Breast epithelium (tissue), 4 donors: ENCODE results near the gene AGFG1. TPM values are rescaled to one million over a fixed set of nuclear protein-coding genes. Genes with fewer than 3 reads are reported as not detected.

Source experiments
- DNase-seq, 2 donors: peaks; one replicate each; pipeline ENCODE4 v3.0.0-alpha.2; 2019; ENCODE audit warnings: low spot score in 2 of 2
- H3K27ac ChIP-seq, 2 donors: fragments of 200-600 bp; sonication (generic) in 1 of 2; one replicate each; pipeline ENCODE4 v1.5.1; 2016 to 2019; ENCODE audit warnings: mild to moderate bottlenecking in 1 of 2
- H3K27me3 ChIP-seq, 2 donors: fragments of 200-600 bp; sonication (generic) in 1 of 2; one replicate each; pipeline versions ENCODE4 v1.5.1 to v1.6.0; 2017 to 2019; ENCODE audit warnings: control low read depth in 1 of 2, mild to moderate bottlenecking in 1 of 2
- H3K36me3 ChIP-seq: fragments of 200-600 bp; one replicate; pipeline ENCODE4 v1.5.1; 2019
- H3K4me1 ChIP-seq, 2 donors: fragments of 200-600 bp; sonication (generic); one replicate each; pipeline ENCODE4 v1.5.1; 2016 to 2019; ENCODE audit warnings: control low read depth in 1 of 2
- H3K4me3 ChIP-seq, 3 donors: fragments of 200-600 bp; sonication (generic); 1 replicate in 2 of 3; 2 replicates in 1 of 3; pipeline ENCODE4 v1.5.1; 2016 to 2019; ENCODE audit warnings: mild to moderate bottlenecking in 3 of 3, moderate library complexity in 2 of 3
- H3K9me3 ChIP-seq, 2 donors: fragments of 200-600 bp; sonication (generic) in 1 of 2; one replicate each; pipeline ENCODE4 v1.5.1; 2016 to 2019; ENCODE audit warnings: control low read depth in 1 of 2
- POLR2A ChIP-seq: fragments of 450-650 bp; IDR thresholded peaks from one replicate; pipeline ENCODE4 v1.6.1; 2016; ENCODE audit warnings: antibody characterized with exemption, mild to moderate bottlenecking, moderate library complexity
- POLR2AphosphoS5 ChIP-seq, 3 donors: sonication (generic); formaldehyde crosslinking; IDR thresholded peaks; one replicate each; pipeline ENCODE4 v1.6.1; 2017; ENCODE audit warnings: antibody characterized with exemption in 3 of 3
- intact Hi-C: fragments of 100-400 bp; cut with DNase I; formaldehyde crosslinking; loops from one replicate; pipeline ENCODE4 v1.15.1; 2023; ENCODE audit warnings: low total_unique reads
- total RNA-seq, 3 donors: library from RNA; depleted of rRNA; stranded (reverse); fragments of >200 nt; gene quantifications; one replicate each; pipeline ENCODE4 v1.1.0, GENCODE V29; 2016
- TF ChIP-seq, protein P1 (sequence below), 3 donors: fragments of 450-650 bp; IDR thresholded peaks; one replicate each; pipeline ENCODE4 v1.5.1; 2016 to 2017; ENCODE audit warnings: antibody characterized with exemption in 3 of 3, mild to moderate bottlenecking in 3 of 3, moderate library complexity in 3 of 3

AGFG1 gene
- total RNA-seq, 3 donors from 2014 or later = 77.0 to 145 (median 78.4) TPM

DNA sequence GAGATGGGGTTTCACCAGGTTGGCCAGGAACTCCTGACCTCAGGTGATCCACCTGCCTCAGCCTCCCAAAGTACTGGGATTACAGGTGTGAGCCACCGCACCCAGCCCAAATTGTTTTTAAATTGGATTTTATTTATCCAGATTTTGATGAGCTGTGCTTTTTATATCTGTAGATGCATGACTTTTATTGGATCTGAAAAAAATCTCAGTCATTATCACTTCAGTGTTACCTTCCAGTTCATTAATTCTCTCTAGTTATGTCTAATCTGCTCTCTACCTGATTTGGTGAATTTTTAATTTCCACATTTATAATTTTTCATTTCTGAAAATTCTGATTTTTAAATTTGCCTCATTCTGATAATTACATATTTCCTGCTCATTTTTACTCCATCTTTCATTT lies 13.5 kb downstream of the AGFG1 start:
- Histone ChIP-seq H3K9me3 (no peaks in the 10 kb centered on the region), H3K4me3 (no peak overlapping the region), H3K27ac (no peak overlapping the region), H3K36me3 (no peaks in the 10 kb centered on the region), H3K4me1 (no peaks in the 10 kb centered on the region), H3K27me3 (no peaks in the 10 kb centered on the region)
- DNase-seq = no peak
- intact Hi-C loops = no loop called here
- TF ChIP-seq, protein P1, sequence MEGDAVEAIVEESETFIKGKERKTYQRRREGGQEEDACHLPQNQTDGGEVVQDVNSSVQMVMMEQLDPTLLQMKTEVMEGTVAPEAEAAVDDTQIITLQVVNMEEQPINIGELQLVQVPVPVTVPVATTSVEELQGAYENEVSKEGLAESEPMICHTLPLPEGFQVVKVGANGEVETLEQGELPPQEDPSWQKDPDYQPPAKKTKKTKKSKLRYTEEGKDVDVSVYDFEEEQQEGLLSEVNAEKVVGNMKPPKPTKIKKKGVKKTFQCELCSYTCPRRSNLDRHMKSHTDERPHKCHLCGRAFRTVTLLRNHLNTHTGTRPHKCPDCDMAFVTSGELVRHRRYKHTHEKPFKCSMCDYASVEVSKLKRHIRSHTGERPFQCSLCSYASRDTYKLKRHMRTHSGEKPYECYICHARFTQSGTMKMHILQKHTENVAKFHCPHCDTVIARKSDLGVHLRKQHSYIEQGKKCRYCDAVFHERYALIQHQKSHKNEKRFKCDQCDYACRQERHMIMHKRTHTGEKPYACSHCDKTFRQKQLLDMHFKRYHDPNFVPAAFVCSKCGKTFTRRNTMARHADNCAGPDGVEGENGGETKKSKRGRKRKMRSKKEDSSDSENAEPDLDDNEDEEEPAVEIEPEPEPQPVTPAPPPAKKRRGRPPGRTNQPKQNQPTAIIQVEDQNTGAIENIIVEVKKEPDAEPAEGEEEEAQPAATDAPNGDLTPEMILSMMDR (IDR thresholded peaks at IDR 0.05) = no peak
- no peak for TF ChIP-seq POLR2AphosphoS5 (IDR thresholded peaks at IDR 0.05)
- TF ChIP-seq POLR2A = no peak

DNA sequence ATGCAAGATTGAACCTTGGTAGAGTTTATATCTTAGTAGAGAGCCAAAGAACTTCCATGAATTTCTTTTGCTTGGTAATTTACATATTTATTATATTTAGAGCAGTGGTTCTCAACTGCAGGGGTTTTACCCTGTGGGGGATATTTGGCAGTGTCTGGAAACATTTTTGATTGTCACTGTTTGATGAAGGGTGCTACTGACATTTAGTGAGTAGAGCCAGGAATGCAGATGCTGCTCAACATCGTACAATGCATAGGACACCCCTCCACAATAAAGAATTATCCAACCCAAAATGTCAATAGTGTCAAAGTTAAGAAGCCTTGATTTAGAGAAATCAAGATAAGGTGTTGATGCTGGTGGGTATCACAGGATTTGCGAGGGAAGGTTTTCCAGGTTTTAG lies 14.7 kb downstream of the AGFG1 start:
- Histone ChIP-seq H3K36me3 (no peaks in the 10 kb centered on the region), H3K9me3 (no peaks in the 10 kb centered on the region), H3K27ac (no peak overlapping the region), H3K27me3 (no peaks in the 10 kb centered on the region), H3K4me1 (no peaks in the 10 kb centered on the region), H3K4me3 (no peak overlapping the region)
- intact Hi-C loops = no loop called here
- TF ChIP-seq, protein P1 (IDR thresholded peaks at IDR 0.05) = no peak
- TF ChIP-seq POLR2A = no peak
- TF ChIP-seq POLR2AphosphoS5 (IDR thresholded peaks at IDR 0.05) = no peak
- DNase-seq = no peak

DNA sequence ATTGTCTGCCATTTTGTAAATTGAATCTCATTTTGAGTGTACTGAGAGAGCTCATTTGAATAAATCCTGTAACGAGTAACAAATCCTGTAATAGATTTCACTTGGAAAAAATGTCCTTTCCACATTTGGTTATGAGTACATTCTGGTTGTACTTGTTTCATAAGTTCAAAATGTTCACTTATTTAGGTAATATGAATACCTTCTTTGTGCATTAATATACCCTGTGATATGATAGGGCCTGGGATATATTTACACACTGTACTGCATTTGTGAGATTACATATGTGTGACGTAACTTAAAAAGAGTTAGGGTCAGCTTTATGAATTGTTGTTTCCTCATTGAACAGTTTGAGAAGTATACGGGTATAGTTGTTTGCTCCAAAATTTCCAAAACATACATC lies 16.1 kb downstream of the AGFG1 start:
- no peaks in the 10 kb centered on the region for H3K4me1 ChIP-seq
- TF ChIP-seq, protein P1 (IDR thresholded peaks at IDR 0.05) = no peak
- TF ChIP-seq POLR2A = no peak
- TF ChIP-seq POLR2AphosphoS5 (IDR thresholded peaks at IDR 0.05) = no peak
- no peaks in the 10 kb centered on the region for H3K27me3 ChIP-seq
- no peaks in the 10 kb centered on the region for H3K9me3 ChIP-seq
- no peak overlapping the region for H3K4me3 ChIP-seq
- H3K27ac ChIP-seq = no peak overlapping the region
- DNase-seq = no peak
- intact Hi-C loops = no loop called here
- no peaks in the 10 kb centered on the region for H3K36me3 ChIP-seq

DNA sequence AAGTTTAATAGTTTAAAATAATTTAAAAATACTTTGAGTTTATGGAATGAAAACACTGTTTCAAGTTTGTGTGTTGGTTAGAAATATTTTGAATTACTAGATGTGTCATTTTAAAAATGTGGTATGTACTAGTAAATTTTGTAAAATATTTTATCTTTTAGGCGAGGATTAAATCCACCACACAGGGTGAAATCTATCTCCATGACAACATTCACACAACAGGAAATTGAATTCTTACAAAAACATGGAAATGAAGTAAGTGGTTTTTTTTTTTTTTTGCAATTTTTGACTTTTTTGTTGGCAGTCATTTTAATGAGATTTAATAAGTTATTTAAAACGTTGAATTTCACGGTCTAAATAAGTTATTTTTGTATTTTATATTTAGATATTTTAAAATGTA lies 19.4 kb downstream of the AGFG1 start:
- H3K9me3 ChIP-seq = no peaks in the 10 kb centered on the region

DNA sequence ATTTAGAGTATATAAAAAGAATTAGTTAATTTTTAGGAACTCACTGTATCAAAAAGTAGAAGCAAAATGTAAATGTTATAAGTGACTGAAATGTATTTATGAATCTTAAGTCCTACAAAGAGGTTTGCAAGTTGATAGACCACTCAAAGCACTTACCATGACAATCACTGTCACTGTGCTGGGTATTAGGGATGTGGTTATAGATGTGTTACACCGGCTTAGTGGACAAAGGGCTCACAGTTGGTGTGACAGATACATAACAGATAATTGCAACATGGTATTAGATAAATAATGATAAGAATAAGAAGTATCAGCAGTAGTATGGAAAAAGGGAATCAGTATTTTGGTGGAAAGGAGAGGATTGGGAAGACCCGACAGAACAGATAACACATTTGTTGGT lies 21.6 kb downstream of the AGFG1 start:
- Histone ChIP-seq H3K4me3 (no peak overlapping the region), H3K4me1 (no peaks in the 10 kb centered on the region), H3K27me3 (no peaks in the 10 kb centered on the region), H3K9me3 (no peaks in the 10 kb centered on the region), H3K27ac (no peak overlapping the region), H3K36me3 (no peaks in the 10 kb centered on the region)
- intact Hi-C loops = no loop called here
- no peak for DNase-seq
- TF ChIP-seq POLR2AphosphoS5 (IDR thresholded peaks at IDR 0.05) (no peak), POLR2A (no peak)
- TF ChIP-seq, protein P1 (IDR thresholded peaks at IDR 0.05) = no peak

More for the DNA sequence above, 19.4 kb downstream of the AGFG1 start:
- TF ChIP-seq POLR2AphosphoS5 (IDR thresholded peaks at IDR 0.05) = no peak
- TF ChIP-seq, protein P1 (IDR thresholded peaks at IDR 0.05) = no peak
- TF ChIP-seq POLR2A = no peak
- no peaks in the 10 kb centered on the region for H3K4me1 ChIP-seq
- H3K27ac ChIP-seq = no peak overlapping the region
- DNase-seq = no peak
- no peaks in the 10 kb centered on the region for H3K27me3 ChIP-seq
- H3K36me3 ChIP-seq = no peaks in the 10 kb centered on the region
- intact Hi-C loops = no loop called here
- H3K4me3 ChIP-seq = no peak overlapping the region
